ENCODE results near the gene PNLIPRP2. TPM values are rescaled to one million over a fixed set of nuclear protein-coding genes. Genes with fewer than 3 reads are reported as not detected.

The PNLIPRP2 gene
- total RNA-seq, 1 experiment from 2014 or later, result 0.24 TPM

DNA sequence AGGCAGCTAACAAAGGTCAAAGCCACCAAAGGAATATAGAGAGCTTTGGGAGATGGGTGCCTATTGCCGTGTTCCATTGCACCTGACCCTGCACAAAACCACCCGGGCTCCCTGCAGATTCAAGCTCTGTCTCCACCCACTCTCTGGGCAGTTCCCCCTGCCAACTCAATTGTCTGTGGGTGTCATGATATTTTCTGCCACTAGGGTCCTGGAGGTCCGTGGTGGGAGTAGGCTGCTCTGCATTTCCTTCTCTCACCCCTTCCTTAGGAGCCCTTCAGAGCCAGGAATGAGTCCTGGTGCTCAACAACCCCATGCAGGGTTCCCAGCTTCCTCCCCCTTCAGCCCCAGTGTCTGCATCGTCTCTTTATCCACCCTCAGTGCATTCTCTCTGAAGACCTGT, 34.1 kb downstream of the PNLIPRP2 start:
- TF ChIP-seq, protein P1, sequence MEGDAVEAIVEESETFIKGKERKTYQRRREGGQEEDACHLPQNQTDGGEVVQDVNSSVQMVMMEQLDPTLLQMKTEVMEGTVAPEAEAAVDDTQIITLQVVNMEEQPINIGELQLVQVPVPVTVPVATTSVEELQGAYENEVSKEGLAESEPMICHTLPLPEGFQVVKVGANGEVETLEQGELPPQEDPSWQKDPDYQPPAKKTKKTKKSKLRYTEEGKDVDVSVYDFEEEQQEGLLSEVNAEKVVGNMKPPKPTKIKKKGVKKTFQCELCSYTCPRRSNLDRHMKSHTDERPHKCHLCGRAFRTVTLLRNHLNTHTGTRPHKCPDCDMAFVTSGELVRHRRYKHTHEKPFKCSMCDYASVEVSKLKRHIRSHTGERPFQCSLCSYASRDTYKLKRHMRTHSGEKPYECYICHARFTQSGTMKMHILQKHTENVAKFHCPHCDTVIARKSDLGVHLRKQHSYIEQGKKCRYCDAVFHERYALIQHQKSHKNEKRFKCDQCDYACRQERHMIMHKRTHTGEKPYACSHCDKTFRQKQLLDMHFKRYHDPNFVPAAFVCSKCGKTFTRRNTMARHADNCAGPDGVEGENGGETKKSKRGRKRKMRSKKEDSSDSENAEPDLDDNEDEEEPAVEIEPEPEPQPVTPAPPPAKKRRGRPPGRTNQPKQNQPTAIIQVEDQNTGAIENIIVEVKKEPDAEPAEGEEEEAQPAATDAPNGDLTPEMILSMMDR (conservative IDR thresholded peaks at IDR 0.05), result peak; percentile 62
- no peak overlapping the region for H2AFZ ChIP-seq (ENCODE audit: low read length)
- H2BK120ac ChIP-seq (ENCODE audit: low read depth, low read length, poor library complexity, severe bottlenecking), result no peak overlapping the region
- H3K9me3 ChIP-seq (ENCODE audit: control insufficient read depth, low read depth, low read length), result no peaks in the 10 kb centered on the region
- Mint-ChIP-seq H3K27ac (no peak overlapping the region; a peak in 1 of 7 replicates), H3K27me3 (ENCODE audit: low read depth) (peaks cover 2% of the 10 kb centered on the region), H3K9me3 (peaks cover 0 to 3% of the 10 kb centered on the region in 2 experiments; a peak in 2 of 5 replicates), H3K4me1 (peaks cover 0 to 2% of the 10 kb centered on the region in 2 experiments; a peak in 2 of 4 replicates), H3K36me3 (ENCODE audit: insufficient read depth in 1 of 3, low read depth in 3 of 3) (no peaks in the 10 kb centered on the region), H3K4me3 (no peak overlapping the region; a peak in 1 of 5 replicates)
- no peaks in the 10 kb centered on the region for H3K79me1 ChIP-seq (ENCODE audit: insufficient read depth, low read depth, low read length, poor library complexity, severe bottlenecking)
- H3K4me2 ChIP-seq (ENCODE audit: insufficient read depth, insufficient read length, low read length), result no peak overlapping the region
- H2AK5ac ChIP-seq (ENCODE audit: insufficient read length, low read length), result no peak overlapping the region
- no peaks in the 10 kb centered on the region for H4K20me1 ChIP-seq (ENCODE audit: control insufficient read depth, insufficient read depth, insufficient read length)
- H4K5ac ChIP-seq (ENCODE audit: insufficient read length, low read depth, low read length), result no peak overlapping the region
- no peaks in the 10 kb centered on the region for H3K27me3 ChIP-seq (ENCODE audit: insufficient read depth, low read length)
- H2BK12ac ChIP-seq (ENCODE audit: insufficient read length, low read depth, low read length), result no peak overlapping the region
- H3K23me2 ChIP-seq (ENCODE audit: insufficient read length, low read depth, low read length, poor library complexity, severe bottlenecking), result no peaks in the 10 kb centered on the region
- H3K23ac ChIP-seq (ENCODE audit: insufficient read length, low read depth, low read length), result no peak overlapping the region
- no peak overlapping the region for H3K14ac ChIP-seq (ENCODE audit: insufficient read depth, low read length)
- H2BK20ac ChIP-seq (ENCODE audit: low read depth, low read length, poor library complexity, severe bottlenecking), result no peak overlapping the region
- no peak overlapping the region for H4K8ac ChIP-seq (replicated peaks; ENCODE audit: insufficient read length, low read depth, low read length)
- H4K91ac ChIP-seq (ENCODE audit: insufficient read length, low read depth, low read length), result no peak overlapping the region
- H2BK15ac ChIP-seq (ENCODE audit: low read depth, low read length), result no peak overlapping the region
- no peak overlapping the region for H3T11ph ChIP-seq (ENCODE audit: low read length)
- H3K79me2 ChIP-seq (ENCODE audit: insufficient read depth, low read length), result no peaks in the 10 kb centered on the region
- no peaks in the 10 kb centered on the region for H3K4me1 ChIP-seq (ENCODE audit: insufficient read depth, low read length)
- H3K9ac ChIP-seq (ENCODE audit: extremely low read depth, insufficient read length, low read length), result no peak overlapping the region
- DNase-seq, result peak; percentile 63
- no CpG with 5 or more reads among the region's 4 CpGs for WGBS (ENCODE audit: extremely low coverage, insufficient read length, low lambda C conversion rate)
- no peak overlapping the region for H3K56ac ChIP-seq (ENCODE audit: insufficient read length, low read depth, low read length)
- H3K4ac ChIP-seq (ENCODE audit: low read depth, low read length), result no peak overlapping the region
- no peak overlapping the region for H2BK5ac ChIP-seq (ENCODE audit: insufficient read length, low read length)
- H3K27ac ChIP-seq (ENCODE audit: insufficient read length, low read depth, low read length), result no peak overlapping the region
- no peak overlapping the region for H3K18ac ChIP-seq (ENCODE audit: insufficient read length, low read depth, low read length)
